NOMO-1 (cell line): Measurements from ENCODE around the gene CTLA4.
"Not testable (repeated sequence)": the region's sequence is repeated elsewhere in the genome, so short reads cannot be mapped to it uniquely, and the experiment has no call there.

Experiments used
- DNase-seq, 2 experiments: peaks; one replicate each; lab custom pipeline; 2025; ENCODE audit not compliant: unreplicated experiment in 2 of 2; lab: John Stamatoyannopoulos, UW

The CTLA4 gene

GRCh38 chr2:203855274-203855673, 12.3 kb upstream of the CTLA4 start:
- no peak for DNase-seq

GRCh38 chr2:203857656-203858055, 9.9 kb upstream of the CTLA4 start:
- DNase-seq = no peak

- DNase-seq = no peak
Observed at GRCh38 chr2:203858176-203858575, 9.4 kb upstream of the CTLA4 start.

GRCh38 chr2:203859030-203859789, 8.4 kb upstream of the CTLA4 start:
- DNase-seq = no peak

GRCh38 chr2:203861197-203861596, 6.4 kb upstream of the CTLA4 start:
- no peak for DNase-seq

- no peak for DNase-seq
Observed at GRCh38 chr2:203861607-203862006, 6.0 kb upstream of the CTLA4 start.

- DNase-seq = no peak
Observed at GRCh38 chr2:203869223-203870042, 1.9 kb downstream of the CTLA4 start.

GRCh38 chr2:203870481-203870880, 2.9 kb downstream of the CTLA4 start:
- no peak for DNase-seq

GRCh38 chr2:203870941-203871340, 3.4 kb downstream of the CTLA4 start:
- DNase-seq = no peak

- peak in 1 of 2 experiments; percentile 38 for DNase-seq
Observed at GRCh38 chr2:203871371-203871983, 3.9 kb downstream of the CTLA4 start.

GRCh38 chr2:203873461-203873860, 5.9 kb downstream of the CTLA4 start:
- DNase-seq = no peak

- no peak for DNase-seq
Observed at GRCh38 chr2:203873921-203874631, 6.5 kb downstream of the CTLA4 start.

GRCh38 chr2:203875471-203875870, 7.9 kb downstream of the CTLA4 start:
- DNase-seq = no peak

- no peak for DNase-seq
Observed at GRCh38 chr2:203876328-203876727, 8.8 kb downstream of the CTLA4 start.

GRCh38 chr2:203878063-203878462, 10.5 kb downstream of the CTLA4 start:
- no peak for DNase-seq

- DNase-seq = no peak
Observed at GRCh38 chr2:203880557-203881125, 13.1 kb downstream of the CTLA4 start.

GRCh38 chr2:203881185-203881584, 13.6 kb downstream of the CTLA4 start:
- not testable (repeated sequence) for DNase-seq

- DNase-seq = no peak
Observed at GRCh38 chr2:203882551-203882950, 15.0 kb downstream of the CTLA4 start.

GRCh38 chr2:203886661-203887151, 19.1 kb downstream of the CTLA4 start:
- DNase-seq = peak; percentile 61 to 80

- no peak for DNase-seq
Observed at GRCh38 chr2:203887677-203888076, 20.1 kb downstream of the CTLA4 start.
